RWPE1 (cell line): ENCODE results near the gene GLYATL3.

Source experiments
- CTCF ChIA-PET: fragments of 350-600 bp; sonication (Branson Sonifier 250); formaldehyde crosslinking; extraction: SDS; loops from one replicate; lab custom pipeline; 2021; lab: Yijun Ruan, JAX
- POLR2A ChIA-PET: fragments of 400-600 bp; formaldehyde crosslinking; extraction: SDS; loops from one replicate; lab custom pipeline; 2020; ENCODE audit warnings: antibody characterized with exemption; ENCODE audit not compliant: low non-redundant PET; lab: Yijun Ruan, JAX
- DNase-seq: peaks from one replicate; pipeline ENCODE4 v3.0.0; 2012; ENCODE audit warnings: low spot score
- H3K27ac ChIP-seq: fragments of 450-650 bp; 2 replicates; pipeline ENCODE4 v1.5.1; 2017
- CTCF ChIP-seq: fragments of 450-650 bp; conservative IDR thresholded peaks from 2 replicates; pipeline ENCODE4 v1.5.1; 2017; ENCODE audit warnings: low read depth, mild to moderate bottlenecking

GLYATL3 gene

GRCh38 chr6:49499623-49500022 is at the start of gene GLYATL3:
TSS of gene GLYATL3 (plus strand) at chr6:49499923. CDS start at chr6:49511991, 12,068 bp downstream.
- POLR2A ChIA-PET: no interaction called here
- TF ChIP-seq CTCF: no peak
- no peak within 1 kb of the TSS for H3K27ac ChIP-seq
- CTCF ChIA-PET: interaction anchor here (1.0 kb wide), 1 partner anchor 32 kb away, joined by 4 read pairs; no protein-coding TSS in a partner anchor
- DNase-seq: no peak

- DNase-seq: peak; percentile 17
- ChIA-PET CTCF (interaction anchor here (0.5 to 0.6 kb wide), 4 partner anchors 27 to 1601 kb away, joined by 3 to 4 read pairs (median 4); no protein-coding TSS in a partner anchor), POLR2A (no interaction called here)
- TF ChIP-seq CTCF: no peak; the same call in 1 of the 2 replicates
- H3K27ac ChIP-seq: no peak overlapping the region
These were observed 46.5 kb upstream of the GLYATL3 start for GRCh38 chr6:49453221-49453620.

- CTCF ChIA-PET: interaction anchor here (0.7 kb wide), 1 partner anchor 279 kb away, joined by 3 read pairs; no protein-coding TSS in a partner anchor
These were observed 44.7 kb upstream of the GLYATL3 start for GRCh38 chr6:49454787-49455709.

GRCh38 chr6:49457771-49458170 is 42.0 kb upstream of the GLYATL3 start:
- TF ChIP-seq CTCF: no peak
- no peak for DNase-seq
- H3K27ac ChIP-seq: no peak overlapping the region
- POLR2A ChIA-PET: no interaction called here
- CTCF ChIA-PET: no interaction called here

More at GRCh38 chr6:49454787-49455709, 44.7 kb upstream of the GLYATL3 start:
- no peak for TF ChIP-seq CTCF
- H3K27ac ChIP-seq: no peak overlapping the region
- no peak for DNase-seq
- POLR2A ChIA-PET: no interaction called here

- POLR2A ChIA-PET: no interaction called here
- CTCF ChIA-PET: no interaction called here
These were observed 37.7 kb upstream of the GLYATL3 start for GRCh38 chr6:49462071-49462470.

More at GRCh38 chr6:49462071-49462470, 37.7 kb upstream of the GLYATL3 start:
- H3K27ac ChIP-seq: no peak overlapping the region
- peak; percentile 4 for DNase-seq
- no peak for TF ChIP-seq CTCF
